ENCODE measurements around the gene CLDN2.
A peak's percentile ranks its signal among the peaks of the same experiment; 100 is the strongest.
"Not testable (repeated sequence)": the region's sequence is repeated elsewhere in the genome, so short reads cannot be mapped to it uniquely, and the experiment has no call there.

The CLDN2 gene

GRCh38 chrX:106919932-106920452 lies at the start of gene CLDN2:
TSS of gene CLDN2 (plus strand) at chrX:106920402. CDS start at chrX:106928229, 7,827 bp downstream.
- no peak for DNase-seq

- DNase-seq, result not testable (repeated sequence)
These were observed 47.4 kb upstream of the CLDN2 start for GRCh38 chrX:106872796-106873195.

- peak; percentile 57 for DNase-seq
These were observed 46.1 kb upstream of the CLDN2 start for GRCh38 chrX:106874075-106874474.

GRCh38 chrX:106875151-106875550 lies 45.1 kb upstream of the CLDN2 start:
- peak; percentile 5 for DNase-seq

- no peak for DNase-seq
These were observed 30.7 kb upstream of the CLDN2 start for GRCh38 chrX:106889468-106889867.

GRCh38 chrX:106891762-106892460 lies 28.3 kb upstream of the CLDN2 start:
- no peak for DNase-seq

- DNase-seq, result peak; percentile 52
These were observed 25.8 kb upstream of the CLDN2 start for GRCh38 chrX:106894392-106894909.

- DNase-seq, result no peak
These were observed 25.2 kb upstream of the CLDN2 start for GRCh38 chrX:106894978-106895452.

- DNase-seq, result no peak
These were observed 22.9 kb upstream of the CLDN2 start for GRCh38 chrX:106897259-106897658.

GRCh38 chrX:106898462-106898861 lies 21.7 kb upstream of the CLDN2 start:
- peak; percentile 75 for DNase-seq

GRCh38 chrX:106899276-106899675 lies 20.9 kb upstream of the CLDN2 start:
- DNase-seq, result no peak

- DNase-seq, result no peak
These were observed 20.4 kb upstream of the CLDN2 start for GRCh38 chrX:106899841-106900240.

- no peak for DNase-seq
These were observed 18.9 kb upstream of the CLDN2 start for GRCh38 chrX:106901341-106901740.

GRCh38 chrX:106901781-106902219 lies 18.4 kb upstream of the CLDN2 start:
- DNase-seq, result no peak

- no peak for DNase-seq
These were observed 17.5 kb upstream of the CLDN2 start for GRCh38 chrX:106902684-106903083.

- DNase-seq, result no peak
These were observed 16.8 kb upstream of the CLDN2 start, which contains the start of gene RIPPLY1 for GRCh38 chrX:106903291-106903824. TSS of gene RIPPLY1 (minus strand) at chrX:106903341. CDS start at chrX:106903287, 54 bp downstream.

- DNase-seq, result no peak
These were observed 16.2 kb upstream of the CLDN2 start for GRCh38 chrX:106903856-106904528.

GRCh38 chrX:106905064-106905708 lies 15.0 kb upstream of the CLDN2 start:
- DNase-seq, result no peak

- no peak for DNase-seq
These were observed 13.8 kb upstream of the CLDN2 start for GRCh38 chrX:106906361-106906760.

- DNase-seq, result no peak
These were observed 7.3 kb upstream of the CLDN2 start for GRCh38 chrX:106912864-106913263.

GRCh38 chrX:106917830-106918500 lies 2.2 kb upstream of the CLDN2 start:
- DNase-seq, result no peak

- no peak for DNase-seq
These were observed 1.4 kb downstream of the CLDN2 start for GRCh38 chrX:106921637-106922036.
